GM21515 (cell line): ENCODE data around the gene IL1B.
"Not testable (repeated sequence)": the region's sequence is repeated elsewhere in the genome, so short reads cannot be mapped to it uniquely, and the experiment has no call there.

Experiments used
- ATAC-seq: cut with Tn5 transposase; IDR thresholded peaks from one replicate; pipeline ENCODE4 v1.9.1; 2021; ENCODE audit not compliant: unreplicated experiment

Gene IL1B

GRCh38 chr2:112859406-112860183, 23.0 kb upstream of the IL1B start:
- not testable (repeated sequence) for ATAC-seq

GRCh38 chr2:112850588-112850987, 14.0 kb upstream of the IL1B start:
- no peak for ATAC-seq

GRCh38 chr2:112849956-112850355, 13.4 kb upstream of the IL1B start:
- ATAC-seq = no peak

- no peak for ATAC-seq
Observed at GRCh38 chr2:112848833-112849232, 12.3 kb upstream of the IL1B start.

- ATAC-seq = no peak
Observed at GRCh38 chr2:112846031-112846430, 9.5 kb upstream of the IL1B start.

GRCh38 chr2:112843836-112844235, 7.3 kb upstream of the IL1B start:
- ATAC-seq = no peak

- ATAC-seq = no peak
Observed at GRCh38 chr2:112843288-112843687, 6.7 kb upstream of the IL1B start.

GRCh38 chr2:112841295-112842044, 4.9 kb upstream of the IL1B start:
- no peak for ATAC-seq

GRCh38 chr2:112840068-112840445, 3.5 kb upstream of the IL1B start:
- ATAC-seq = no peak

GRCh38 chr2:112839407-112840067, 3.0 kb upstream of the IL1B start:
- ATAC-seq = no peak

GRCh38 chr2:112836163-112836560, 417 bp downstream of the IL1B start:
- ATAC-seq = no peak

GRCh38 chr2:112835536-112836162, 930 bp downstream of the IL1B start:
- no peak for ATAC-seq

- ATAC-seq = no peak
Observed at GRCh38 chr2:112835061-112835501, 1.5 kb downstream of the IL1B start.

- no peak for ATAC-seq
Observed at GRCh38 chr2:112834396-112835037, 2.1 kb downstream of the IL1B start.

GRCh38 chr2:112833976-112834375, 2.6 kb downstream of the IL1B start:
- no peak for ATAC-seq

- ATAC-seq = not testable (repeated sequence)
Observed at GRCh38 chr2:112833639-112833931, 3.0 kb downstream of the IL1B start.

GRCh38 chr2:112832841-112833638, 3.5 kb downstream of the IL1B start:
- ATAC-seq = no peak

- ATAC-seq = no peak
Observed at GRCh38 chr2:112831946-112832840, 4.4 kb downstream of the IL1B start.

- ATAC-seq = no peak
Observed at GRCh38 chr2:112831513-112831845, 5.1 kb downstream of the IL1B start.
